Measurements from ENCODE around the gene SCN1B. TPM values are rescaled to one million over a fixed set of nuclear protein-coding genes. Genes with fewer than 3 reads are reported as not detected.
A peak's percentile ranks its signal among the peaks of the same experiment; 100 is the strongest.

SCN1B gene
- total RNA-seq, 4 donors from 2014 or later, result 0.60 to 14.2 (median 3.2) TPM

GRCh38 chr19:35008891-35009341, 21.4 kb upstream of the SCN1B start:
- peak in 1 of 3 donors; percentile 30 for TF ChIP-seq POLR2AphosphoS5 (IDR thresholded peaks at IDR 0.05)
- no peak for TF ChIP-seq CTCF (IDR thresholded peaks at IDR 0.05)
- no peak for TF ChIP-seq POLR2A (IDR thresholded peaks at IDR 0.05)
- TF ChIP-seq EP300 (IDR thresholded peaks at IDR 0.05; ENCODE audit: low read depth), result peak; percentile 37
- H3K4me3 ChIP-seq, result no peak overlapping the region
- H3K36me3 ChIP-seq, result no peaks in the 10 kb centered on the region
- H3K27me3 ChIP-seq, result no peaks in the 10 kb centered on the region
- DNase-seq, result no peak
- H3K9me3 ChIP-seq, result no peaks in the 10 kb centered on the region
- intact Hi-C loops (cut with DNase I; ENCODE audit: low total_unique reads) (no loop called here), in situ Hi-C loops (cut with MboI; ENCODE audit: low pct_ligation_motif_present in 1 of 4, low pct_unique_long_range_greater_than_20kb in 1 of 4, low sequenced_read_pairs in 3 of 4) (no loop called here)
- peaks cover 7 to 52% (median 39%) of the 10 kb centered on the region in 4 donors for H3K4me1 ChIP-seq
- peak overlapping the region in 2 of 4 donors; percentile 28 to 39 for H3K27ac ChIP-seq
- WGBS, 2 donors (ENCODE audit: low coverage in 1 of 2), result 92 to 100% methylated on average over 1 to 12 of the region's 12 CpGs

- H3K36me3 ChIP-seq, result no peaks in the 10 kb centered on the region
- intact Hi-C loops (cut with DNase I; ENCODE audit: low total_unique reads), result no loop called here
- TF ChIP-seq POLR2A (IDR thresholded peaks at IDR 0.05) (no peak), POLR2AphosphoS5 (IDR thresholded peaks at IDR 0.05) (no peak), CTCF (IDR thresholded peaks at IDR 0.05) (no peak), EP300 (IDR thresholded peaks at IDR 0.05; ENCODE audit: low read depth) (no peak)
These were observed 20.6 kb upstream of the SCN1B start for GRCh38 chr19:35009424-35010415.

GRCh38 chr19:35011091-35011689, 19.1 kb upstream of the SCN1B start:
- WGBS, 2 donors (ENCODE audit: low coverage in 1 of 2), result 88% methylated on average over 13 of the region's 13 CpGs; no CpG with 5 or more reads in 1 of the 2 donors
- Histone ChIP-seq H3K36me3 (no peaks in the 10 kb centered on the region), H3K27ac (peak overlapping the region in 1 of 4 donors; percentile 2), H3K4me3 (no peak overlapping the region), H3K4me1 (peaks cover 4 to 34% (median 17%) of the 10 kb centered on the region in 4 donors), H3K9me3 (no peaks in the 10 kb centered on the region), H3K27me3 (no peaks in the 10 kb centered on the region)
- no peak for DNase-seq
- TF ChIP-seq POLR2AphosphoS5 (IDR thresholded peaks at IDR 0.05), result no peak
- TF ChIP-seq EP300 (IDR thresholded peaks at IDR 0.05; ENCODE audit: low read depth), result no peak
- no peak for TF ChIP-seq CTCF (IDR thresholded peaks at IDR 0.05)
- TF ChIP-seq POLR2A (IDR thresholded peaks at IDR 0.05), result no peak
- intact Hi-C loops (cut with DNase I; ENCODE audit: low total_unique reads), result no loop called here
- in situ Hi-C loops (cut with MboI; ENCODE audit: low pct_ligation_motif_present in 1 of 4, low pct_unique_long_range_greater_than_20kb in 1 of 4, low sequenced_read_pairs in 3 of 4), result loop anchor here in 1 of 4 donors (10.0 kb wide), 1 partner anchor 46 kb away; the partner anchor contains the start of gene ZNF792

More at GRCh38 chr19:35009424-35010415, 20.6 kb upstream of the SCN1B start:
- no peaks in the 10 kb centered on the region for H3K9me3 ChIP-seq
- H3K4me3 ChIP-seq, result no peak overlapping the region
- H3K27ac ChIP-seq, result peak overlapping the region in 1 of 4 donors; percentile 39
- no peak for DNase-seq
- no peaks in the 10 kb centered on the region for H3K27me3 ChIP-seq
- 86 to 91% methylated on average over 7 to 36 of the region's 36 CpGs for WGBS, 2 donors (ENCODE audit: low coverage in 1 of 2)
- peaks cover 7 to 46% (median 31%) of the 10 kb centered on the region in 4 donors for H3K4me1 ChIP-seq
- in situ Hi-C loops (cut with MboI; ENCODE audit: low pct_ligation_motif_present in 1 of 4, low pct_unique_long_range_greater_than_20kb in 1 of 4, low sequenced_read_pairs in 3 of 4), result loop anchor here in 1 of 4 donors (10.0 kb wide), 1 partner anchor 45 kb away; the partner anchor contains the start of gene ZNF792

Measured in transverse colon (tissue), 4 donors.